Body of pancreas (tissue), 4 donors: ENCODE data around the gene SHLD1.

ENCODE experiments used
- CTCF ChIP-seq, 7 experiments: fragments of 450-650 bp in 4 of 7; fragments of 200-600 bp in 3 of 7; sonication (generic) in 3 of 7; IDR thresholded peaks; one replicate each; pipeline ENCODE4 v1.5.1; 2016 to 2019; ENCODE audit warnings: antibody characterized with exemption in 7 of 7
- POLR2A ChIP-seq, 3 donors: fragments of 450-650 bp; IDR thresholded peaks; one replicate each; pipeline ENCODE4 v1.6.1; 2016; ENCODE audit warnings: antibody characterized with exemption in 3 of 3, mild to moderate bottlenecking in 2 of 3

GRCh38 chr20:5730131-5730530 is 20.1 kb upstream of the SHLD1 start:
- TF ChIP-seq CTCF (IDR thresholded peaks at IDR 0.05) (no peak), POLR2A (IDR thresholded peaks at IDR 0.05) (no peak)
